HG02938 (cell line): ENCODE results near the gene PCSK4.
"Not testable (repeated sequence)": the region's sequence is repeated elsewhere in the genome, so short reads cannot be mapped to it uniquely, and the experiment has no call there.

Experiments used
- ATAC-seq: cut with Tn5 transposase; IDR thresholded peaks from one replicate; pipeline ENCODE4 v1.9.1; 2021; ENCODE audit warnings: mild to moderate bottlenecking, moderate library complexity; ENCODE audit not compliant: unreplicated experiment

The PCSK4 gene

GRCh38 chr19:1522838-1523237 lies 32.7 kb upstream of the PCSK4 start:
- ATAC-seq, result no peak

GRCh38 chr19:1522061-1522460 lies 31.9 kb upstream of the PCSK4 start:
- ATAC-seq, result no peak

GRCh38 chr19:1521636-1522035 lies 31.5 kb upstream of the PCSK4 start:
- ATAC-seq, result no peak

GRCh38 chr19:1520203-1520780 lies 30.1 kb upstream of the PCSK4 start:
- ATAC-seq, result no peak

GRCh38 chr19:1519802-1520201 lies 29.7 kb upstream of the PCSK4 start:
- ATAC-seq, result not testable (repeated sequence)

GRCh38 chr19:1518471-1518870 lies 28.3 kb upstream of the PCSK4 start:
- no peak for ATAC-seq

GRCh38 chr19:1516395-1516753 lies 26.2 kb upstream of the PCSK4 start:
- no peak for ATAC-seq

- ATAC-seq, result no peak
Observed at GRCh38 chr19:1514986-1515721, 25.0 kb upstream of the PCSK4 start.

GRCh38 chr19:1514295-1514661 lies 24.1 kb upstream of the PCSK4 start:
- ATAC-seq, result no peak

- ATAC-seq, result no peak
Observed at GRCh38 chr19:1513499-1514294, 23.5 kb upstream of the PCSK4 start.

GRCh38 chr19:1512671-1513498 lies 22.7 kb upstream of the PCSK4 start, which contains the start of gene ADAMTSL5:
TSS of gene ADAMTSL5 (minus strand) at chr19:1513019. CDS start at chr19:1510943, 2,076 bp downstream.
- no peak for ATAC-seq

- ATAC-seq, result no peak
Observed at GRCh38 chr19:1511318-1512317, 21.5 kb upstream of the PCSK4 start.

GRCh38 chr19:1510807-1511206 lies 20.7 kb upstream of the PCSK4 start:
- ATAC-seq, result no peak

GRCh38 chr19:1510442-1510806 lies 20.3 kb upstream of the PCSK4 start:
- no peak for ATAC-seq

GRCh38 chr19:1509602-1510441 lies 19.7 kb upstream of the PCSK4 start:
- ATAC-seq, result no peak

- ATAC-seq, result no peak
Observed at GRCh38 chr19:1508507-1508856, 18.3 kb upstream of the PCSK4 start.

- peak; percentile 51 for ATAC-seq
Observed at GRCh38 chr19:1507763-1508506, 17.8 kb upstream of the PCSK4 start.

- ATAC-seq, result no peak
Observed at GRCh38 chr19:1507192-1507660, 17.1 kb upstream of the PCSK4 start.
